ENCODE data around the gene PHC3.
"Not testable (repeated sequence)": the region's sequence is repeated elsewhere in the genome, so short reads cannot be mapped to it uniquely, and the experiment has no call there.

Gene PHC3

DNA sequence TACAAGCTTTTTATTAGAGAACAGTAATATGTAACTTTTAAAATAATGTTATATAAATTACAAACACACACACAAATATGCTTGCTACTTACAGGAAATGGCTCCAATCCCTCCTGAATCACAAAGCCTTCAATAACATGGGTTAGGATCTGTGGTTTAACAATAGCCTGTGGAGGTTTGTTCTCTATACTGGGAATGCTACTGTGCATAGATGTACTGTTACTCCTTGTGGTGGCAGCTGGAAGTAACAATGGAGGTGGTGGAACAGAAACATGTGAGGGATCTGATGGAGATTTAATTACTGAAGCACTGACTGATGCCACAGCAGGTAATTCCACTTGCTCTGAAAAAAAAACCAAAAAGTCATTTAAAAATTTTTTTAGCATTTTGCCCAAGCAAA, 64.4 kb downstream of the PHC3 start:
- CTCF ChIA-PET: interaction anchor here (1.1 to 3.1 kb wide), 5 partner anchors 9 to 22 kb away, joined by 3 to 26 read pairs (median 4); no protein-coding TSS in a partner anchor
- POLR2A ChIA-PET: no interaction called here
- no peak for DNase-seq (ENCODE audit: extremely low spot score)
- no peak for TF ChIP-seq CTCF (IDR thresholded peaks at IDR 0.05; ENCODE audit: control extremely low read depth, extremely low read depth, low read depth, missing control alignments)

DNA sequence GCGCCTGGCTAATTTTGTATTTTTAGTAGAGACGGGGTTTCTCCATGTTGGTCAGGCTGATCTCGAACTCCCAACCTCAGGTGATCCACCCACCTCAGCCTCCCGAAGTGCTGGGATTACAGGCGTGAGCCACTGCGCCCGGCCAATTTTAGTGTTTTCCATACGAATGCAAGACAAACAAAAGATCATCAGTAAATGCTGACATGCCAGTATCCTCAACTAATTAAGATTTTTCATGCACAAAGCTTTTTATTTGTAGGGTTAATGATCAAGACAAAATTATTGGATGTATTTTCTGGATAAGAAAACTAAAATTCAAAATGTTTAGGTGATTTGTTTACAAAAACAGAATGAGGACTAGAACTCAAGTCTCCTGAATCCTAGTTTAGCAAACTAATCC, 67.4 kb downstream of the PHC3 start:
- DNase-seq (ENCODE audit: extremely low spot score); POLR2A ChIA-PET; CTCF ChIA-PET: not testable (repeated sequence)

- POLR2A ChIA-PET: no interaction called here
- no peak for DNase-seq (ENCODE audit: extremely low spot score)
- no peak for TF ChIP-seq CTCF (IDR thresholded peaks at IDR 0.05; ENCODE audit: control extremely low read depth, extremely low read depth, low read depth, missing control alignments)
- CTCF ChIA-PET: no interaction called here
Observed at GRCh38 chr3:170111147-170111771, 70.3 kb downstream of the PHC3 start.

- CTCF ChIA-PET: interaction anchor here (1.0 to 1.5 kb wide), 3 partner anchors 14 to 36 kb away, joined by 3 to 4 read pairs (median 3); no protein-coding TSS in a partner anchor
- POLR2A ChIA-PET: no interaction called here
- no peak for DNase-seq (ENCODE audit: extremely low spot score)
- no peak for TF ChIP-seq CTCF (IDR thresholded peaks at IDR 0.05; ENCODE audit: control extremely low read depth, extremely low read depth, low read depth, missing control alignments)
Observed at GRCh38 chr3:170109579-170110293, 71.8 kb downstream of the PHC3 start.

GRCh38 chr3:170108955-170109354, 72.6 kb downstream of the PHC3 start:
- POLR2A ChIA-PET: no interaction called here
- no peak for DNase-seq (ENCODE audit: extremely low spot score)
- TF ChIP-seq CTCF (IDR thresholded peaks at IDR 0.05; ENCODE audit: control extremely low read depth, extremely low read depth, low read depth, missing control alignments): no peak
- CTCF ChIA-PET: interaction anchor here (1.0 to 1.5 kb wide), 4 partner anchors 15 to 37 kb away, joined by 3 to 4 read pairs (median 4); no protein-coding TSS in a partner anchor

DNA sequence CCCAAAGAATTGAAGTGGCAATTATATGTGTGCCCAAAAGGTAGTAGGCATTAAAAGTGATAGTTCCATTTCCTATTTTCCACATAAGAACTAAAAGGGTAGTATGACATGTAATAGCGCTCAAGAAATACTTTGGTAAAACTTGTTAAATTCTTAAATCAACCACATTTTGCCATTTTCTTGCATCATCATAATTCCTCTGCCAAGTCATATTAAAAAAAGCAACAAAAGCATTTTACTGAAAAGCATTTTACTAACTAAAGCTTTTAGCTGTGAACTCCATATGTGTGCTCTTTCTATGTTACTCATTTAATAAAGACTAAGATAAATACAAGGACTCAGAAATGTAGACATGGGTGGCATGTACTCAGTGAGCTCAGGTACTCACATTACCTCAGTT, 73.6 kb downstream of the PHC3 start:
- no peak for DNase-seq (ENCODE audit: extremely low spot score)
- TF ChIP-seq CTCF (IDR thresholded peaks at IDR 0.05; ENCODE audit: control extremely low read depth, extremely low read depth, low read depth, missing control alignments): no peak
- ChIA-PET POLR2A (no interaction called here), CTCF (interaction anchor here (1.4 to 1.5 kb wide), 2 partner anchors 15 to 28 kb away, joined by 4 read pairs; no protein-coding TSS in a partner anchor)

DNA sequence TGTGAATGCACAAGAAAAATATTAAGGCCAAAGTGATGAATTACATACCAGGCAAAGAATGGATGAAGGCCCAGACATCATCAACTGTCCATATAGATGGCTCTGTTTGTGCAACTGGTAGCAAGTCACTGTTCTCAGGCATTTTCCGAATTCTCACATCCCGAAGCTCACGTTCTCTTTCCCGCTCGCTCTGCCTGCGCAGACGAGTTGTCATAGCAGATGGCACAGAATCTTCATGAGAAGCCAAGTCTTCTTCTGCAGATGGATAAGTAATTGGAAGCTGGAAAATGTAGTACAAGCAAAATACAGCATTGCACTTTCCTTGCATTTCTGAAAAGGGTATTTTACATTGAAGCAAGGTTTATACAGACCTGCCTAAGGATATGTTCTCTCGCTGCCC, 79.1 kb downstream of the PHC3 start:
- ChIA-PET POLR2A (no interaction called here), CTCF (interaction anchor here (1.5 to 5.0 kb wide), 4 partner anchors 11 to 15 kb away, joined by 4 to 26 read pairs (median 11); no protein-coding TSS in a partner anchor)
- no peak for TF ChIP-seq CTCF (IDR thresholded peaks at IDR 0.05; ENCODE audit: control extremely low read depth, extremely low read depth, low read depth, missing control alignments)
- DNase-seq (ENCODE audit: extremely low spot score): no peak

All from GM10248 (cell line).